ENCODE measurements around the gene PPP1R9A.
A peak's percentile ranks its signal among the peaks of the same experiment; 100 is the strongest.

PPP1R9A gene

DNA sequence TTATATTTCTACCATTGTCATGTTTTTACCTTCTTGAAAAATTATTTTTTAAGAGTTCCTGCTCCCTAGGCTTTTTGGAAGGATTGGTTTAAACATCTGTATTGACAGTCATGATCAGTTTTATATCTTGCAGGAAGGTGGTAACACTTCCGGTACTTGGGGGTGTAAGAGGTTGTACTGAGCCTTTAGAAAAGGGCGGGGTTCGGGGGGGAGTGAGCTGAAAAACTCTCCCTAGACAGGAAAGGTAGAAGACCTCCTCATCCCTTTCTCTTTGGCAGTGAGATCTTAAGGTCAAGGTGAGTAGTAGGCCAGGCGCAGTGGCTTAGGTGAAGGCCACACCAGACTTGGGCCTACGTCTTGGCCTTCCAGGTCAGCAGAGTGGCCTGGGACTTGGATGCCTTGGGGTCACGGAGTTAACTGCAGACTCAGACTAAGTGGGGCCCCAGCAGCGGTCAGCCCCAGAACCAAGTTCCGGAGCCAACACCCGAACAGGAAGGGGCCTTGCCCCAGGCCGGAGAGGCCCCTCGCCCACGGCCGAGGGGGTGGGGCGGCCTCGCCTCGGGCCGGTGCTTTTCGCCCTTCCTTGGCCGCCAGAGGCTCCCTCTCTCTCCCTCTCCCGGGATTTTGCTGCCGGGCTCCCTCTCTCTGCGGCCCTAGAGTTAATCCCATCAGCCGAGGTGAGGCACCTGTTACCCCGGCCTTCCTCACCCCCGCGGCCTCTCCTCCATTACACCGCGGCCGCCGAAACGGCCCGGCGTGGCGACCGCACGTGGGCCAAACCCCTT is at the start of gene PPP1R9A:
Gene PPP1R9A, plus strand, starts transcription at position 569 of the 785 bp plus-strand sequence. CDS start 2,520 bp downstream, outside the sequence.
- H3K4me3 ChIP-seq = peak within 1 kb of the TSS; percentile 81
- DNase-seq (ENCODE audit: low spot score) = no peak
- TF ChIP-seq, protein P1, sequence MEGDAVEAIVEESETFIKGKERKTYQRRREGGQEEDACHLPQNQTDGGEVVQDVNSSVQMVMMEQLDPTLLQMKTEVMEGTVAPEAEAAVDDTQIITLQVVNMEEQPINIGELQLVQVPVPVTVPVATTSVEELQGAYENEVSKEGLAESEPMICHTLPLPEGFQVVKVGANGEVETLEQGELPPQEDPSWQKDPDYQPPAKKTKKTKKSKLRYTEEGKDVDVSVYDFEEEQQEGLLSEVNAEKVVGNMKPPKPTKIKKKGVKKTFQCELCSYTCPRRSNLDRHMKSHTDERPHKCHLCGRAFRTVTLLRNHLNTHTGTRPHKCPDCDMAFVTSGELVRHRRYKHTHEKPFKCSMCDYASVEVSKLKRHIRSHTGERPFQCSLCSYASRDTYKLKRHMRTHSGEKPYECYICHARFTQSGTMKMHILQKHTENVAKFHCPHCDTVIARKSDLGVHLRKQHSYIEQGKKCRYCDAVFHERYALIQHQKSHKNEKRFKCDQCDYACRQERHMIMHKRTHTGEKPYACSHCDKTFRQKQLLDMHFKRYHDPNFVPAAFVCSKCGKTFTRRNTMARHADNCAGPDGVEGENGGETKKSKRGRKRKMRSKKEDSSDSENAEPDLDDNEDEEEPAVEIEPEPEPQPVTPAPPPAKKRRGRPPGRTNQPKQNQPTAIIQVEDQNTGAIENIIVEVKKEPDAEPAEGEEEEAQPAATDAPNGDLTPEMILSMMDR (IDR thresholded peaks at IDR 0.05) = no peak
- peak within 1 kb of the TSS; percentile 42 to 85 for H3K27ac ChIP-seq

DNA sequence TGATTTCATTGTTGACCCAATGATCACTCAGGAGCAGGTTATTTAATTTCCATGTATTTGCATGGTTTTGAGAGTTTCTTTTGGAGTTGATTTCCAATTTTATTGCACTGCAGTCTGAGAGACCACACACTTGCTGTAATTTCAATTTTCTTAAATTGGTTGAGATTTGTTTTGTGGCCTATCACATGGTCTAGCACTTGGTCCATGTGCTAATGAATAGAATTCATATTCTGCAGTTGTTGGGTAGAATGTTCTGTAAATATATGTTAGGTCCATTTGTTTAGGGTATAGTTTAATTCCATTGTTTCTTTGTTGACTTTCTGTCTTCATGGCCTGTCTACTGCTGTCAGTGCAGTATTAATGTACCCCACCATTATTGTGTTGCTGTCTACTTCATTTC is 36.3 kb upstream of the PPP1R9A start:
- H3K4me3 ChIP-seq = no peak overlapping the region
- no peak for DNase-seq (ENCODE audit: low spot score)
- TF ChIP-seq, protein P1 (IDR thresholded peaks at IDR 0.05) = no peak

DNA sequence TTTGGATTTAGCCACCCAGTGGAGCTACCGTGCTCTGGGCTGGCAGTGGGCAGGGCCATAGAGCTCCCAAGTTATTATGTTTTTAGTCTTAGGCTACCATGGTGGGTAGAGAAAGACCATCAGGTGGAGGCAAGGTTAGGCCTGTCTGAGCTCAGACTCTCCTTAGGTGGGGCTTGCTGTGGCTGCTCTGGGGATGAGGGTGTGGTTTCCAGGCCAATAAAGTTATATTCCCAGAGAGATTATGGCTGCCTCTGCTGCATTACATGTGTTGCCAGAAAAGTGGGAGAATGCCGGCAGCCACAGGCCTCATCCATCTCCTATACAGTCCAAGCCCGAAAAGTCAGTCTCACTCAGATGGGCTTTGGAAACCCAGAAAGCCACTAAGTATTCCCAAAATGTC is 34.2 kb upstream of the PPP1R9A start:
- DNase-seq (ENCODE audit: low spot score) = no peak
- Histone ChIP-seq H3K4me3 (no peak overlapping the region), H3K27ac (no peak overlapping the region)
- TF ChIP-seq, protein P1 (IDR thresholded peaks at IDR 0.05) = no peak

More for the DNA sequence above, 36.3 kb upstream of the PPP1R9A start:
- no peak overlapping the region for H3K27ac ChIP-seq

DNA sequence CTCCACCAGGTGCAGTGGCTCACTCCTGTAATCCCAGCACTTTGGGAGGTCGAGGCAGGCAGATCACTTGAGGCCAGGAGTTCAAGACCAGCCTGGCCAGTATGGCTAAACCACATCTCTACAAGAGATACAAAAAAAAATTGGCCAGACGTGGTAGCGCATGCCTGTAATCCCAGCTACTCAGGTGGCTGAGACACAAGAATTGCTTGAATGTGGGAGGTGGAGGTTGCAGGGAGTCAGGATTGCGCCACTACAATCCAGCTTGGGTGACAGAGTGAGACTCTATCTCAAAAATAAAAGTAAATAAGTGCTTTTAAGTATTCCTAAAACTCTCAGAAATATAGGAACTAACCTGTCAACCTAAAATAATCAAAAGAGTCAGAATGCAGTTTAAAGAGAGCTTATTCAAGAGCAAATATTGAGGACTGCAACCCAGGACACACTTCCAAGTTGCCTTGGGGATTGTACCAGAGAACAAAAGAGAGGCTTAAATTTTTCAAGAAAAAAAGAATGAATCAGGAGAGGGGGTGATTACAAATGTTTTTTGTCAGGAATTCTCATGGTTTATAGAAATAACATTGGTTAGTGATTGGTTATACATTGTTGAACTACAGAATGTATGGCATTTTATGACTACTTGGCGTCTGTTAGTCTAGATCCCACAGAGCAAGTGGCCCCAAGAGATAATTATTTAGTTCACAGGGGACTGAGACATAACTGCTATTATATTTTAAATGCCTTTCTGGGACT is 33.2 kb upstream of the PPP1R9A start:
- TF ChIP-seq, protein P1 (IDR thresholded peaks at IDR 0.05) = no peak
- Histone ChIP-seq H3K4me3 (no peak overlapping the region), H3K27ac (no peak overlapping the region)
- DNase-seq (ENCODE audit: low spot score) = no peak

DNA sequence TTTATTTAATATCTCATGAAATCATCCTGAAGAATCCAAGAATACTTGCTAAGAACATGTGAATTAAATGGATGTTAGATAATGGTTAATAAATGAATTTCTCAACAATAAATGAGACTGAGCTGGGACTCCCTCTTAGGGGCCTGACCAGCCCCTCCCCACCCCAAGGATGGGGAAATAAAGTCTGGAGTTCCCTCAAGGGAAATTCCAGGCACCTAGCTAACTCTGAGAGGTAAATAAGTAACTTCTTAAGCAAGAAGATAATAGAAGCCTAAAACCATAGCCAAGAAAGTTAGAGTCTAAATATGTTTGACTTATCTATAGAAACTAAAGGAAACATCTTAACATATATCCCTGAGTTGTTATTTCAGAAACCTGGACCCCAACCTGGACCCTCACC is 32.2 kb upstream of the PPP1R9A start:
- DNase-seq (ENCODE audit: low spot score) = no peak
- TF ChIP-seq, protein P1 (IDR thresholded peaks at IDR 0.05) = no peak
- Histone ChIP-seq H3K27ac (no peak overlapping the region), H3K4me3 (no peak overlapping the region)

DNA sequence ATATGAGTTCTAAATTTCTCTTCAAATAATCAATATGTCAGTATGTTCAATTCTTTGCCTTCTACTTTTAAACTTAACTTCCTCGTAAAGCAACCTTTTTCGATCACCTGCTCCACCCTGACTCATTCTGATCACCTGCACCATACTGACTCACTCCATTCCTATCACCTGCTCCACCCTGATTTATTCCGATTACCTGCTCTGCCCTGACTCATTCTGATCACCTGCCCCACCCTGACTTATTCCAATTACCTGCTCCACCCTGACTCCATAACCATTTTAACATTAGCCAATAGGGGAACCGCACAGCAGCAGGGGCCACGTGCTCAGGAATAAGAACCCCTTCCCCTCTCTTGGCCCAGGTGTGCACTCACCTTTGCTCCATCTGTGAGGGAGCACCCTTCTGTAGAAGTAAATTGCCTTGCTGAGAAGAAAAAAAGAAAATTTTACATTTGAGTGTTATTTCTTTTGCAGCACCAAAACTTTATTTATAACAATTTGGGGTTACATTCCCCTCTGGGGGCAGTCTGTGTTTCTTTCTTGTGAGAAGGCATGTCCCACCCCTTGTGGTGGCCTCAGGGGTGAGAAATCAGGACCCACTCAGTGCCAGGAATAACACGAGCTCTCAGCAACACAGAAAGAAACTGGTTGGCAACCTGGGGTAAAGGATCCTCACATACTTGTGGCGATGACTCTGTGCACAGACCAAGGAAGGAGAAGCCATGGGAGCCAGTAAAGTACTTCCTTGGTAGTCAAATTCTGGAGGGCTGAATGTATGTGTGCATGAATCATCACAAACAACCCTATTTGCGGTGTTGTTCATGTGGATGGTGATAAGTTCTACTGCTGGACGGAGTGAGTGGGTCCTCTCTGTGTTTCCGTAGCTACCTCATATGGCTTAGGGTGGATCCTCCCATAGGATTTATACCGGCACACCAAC is 29.4 kb upstream of the PPP1R9A start:
- TF ChIP-seq, protein P1 (IDR thresholded peaks at IDR 0.05) = no peak
- no peak for DNase-seq (ENCODE audit: low spot score)
- H3K27ac ChIP-seq = no peak overlapping the region
- no peak overlapping the region for H3K4me3 ChIP-seq

Measured in coronary artery (tissue), 2 donors.